ENCODE measurements around the gene TC2N.
"Not testable (repeated sequence)": the region's sequence is repeated elsewhere in the genome, so short reads cannot be mapped to it uniquely, and the experiment has no call there.

TC2N gene

GRCh38 chr14:91835197-91835919 is 32.0 kb downstream of the TC2N start:
- DNase-seq (ENCODE audit: low read depth in 2 of 2): no peak

- DNase-seq (ENCODE audit: low read depth in 2 of 2): no peak
Observed at GRCh38 chr14:91834571-91834970, 32.8 kb downstream of the TC2N start.

- no peak for DNase-seq (ENCODE audit: low read depth in 2 of 2)
Observed at GRCh38 chr14:91831337-91831736, 36.0 kb downstream of the TC2N start.

DNA sequence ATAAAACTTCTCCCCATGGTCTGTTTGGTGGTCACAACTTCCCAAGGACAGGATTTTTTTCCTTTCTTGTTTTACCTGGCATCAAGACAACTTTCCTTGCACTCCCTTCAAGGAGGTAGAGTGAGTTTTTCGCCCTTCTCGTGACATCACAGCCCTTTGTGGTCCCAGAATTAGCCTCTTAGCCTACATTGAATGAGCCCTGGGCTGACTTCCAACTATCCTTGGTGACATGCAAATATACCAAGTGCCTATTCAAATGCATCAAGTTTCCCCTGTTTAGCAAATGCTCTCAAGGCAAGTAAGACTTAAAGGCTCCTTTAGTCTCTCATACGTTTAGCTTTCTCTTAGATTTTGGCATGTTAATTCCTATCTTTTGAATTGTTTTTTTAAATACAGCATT is 36.6 kb downstream of the TC2N start:
- no peak for DNase-seq (ENCODE audit: low read depth in 2 of 2)

DNA sequence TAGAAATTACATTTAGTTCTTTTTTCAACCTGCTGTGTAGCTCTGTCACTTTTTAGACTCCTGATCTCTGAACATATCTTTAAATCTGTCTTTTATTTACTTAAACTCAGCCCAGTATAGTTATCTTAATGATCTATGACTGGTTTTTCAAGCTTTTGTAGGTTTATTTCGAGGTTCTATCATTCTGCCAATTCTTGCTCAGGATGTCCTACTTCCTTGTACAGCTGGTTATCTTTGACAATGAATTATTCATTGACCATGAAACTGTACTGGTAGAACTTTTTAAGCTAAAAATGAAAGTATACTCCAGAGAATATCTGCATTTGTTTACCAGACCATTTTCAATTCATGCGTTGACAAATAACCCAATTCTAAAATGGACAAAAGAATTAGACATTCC is 37.8 kb downstream of the TC2N start:
- no peak for DNase-seq (ENCODE audit: low read depth in 2 of 2)

GRCh38 chr14:91827746-91828145 is 39.6 kb downstream of the TC2N start:
- DNase-seq (ENCODE audit: low read depth in 2 of 2): no peak

DNA sequence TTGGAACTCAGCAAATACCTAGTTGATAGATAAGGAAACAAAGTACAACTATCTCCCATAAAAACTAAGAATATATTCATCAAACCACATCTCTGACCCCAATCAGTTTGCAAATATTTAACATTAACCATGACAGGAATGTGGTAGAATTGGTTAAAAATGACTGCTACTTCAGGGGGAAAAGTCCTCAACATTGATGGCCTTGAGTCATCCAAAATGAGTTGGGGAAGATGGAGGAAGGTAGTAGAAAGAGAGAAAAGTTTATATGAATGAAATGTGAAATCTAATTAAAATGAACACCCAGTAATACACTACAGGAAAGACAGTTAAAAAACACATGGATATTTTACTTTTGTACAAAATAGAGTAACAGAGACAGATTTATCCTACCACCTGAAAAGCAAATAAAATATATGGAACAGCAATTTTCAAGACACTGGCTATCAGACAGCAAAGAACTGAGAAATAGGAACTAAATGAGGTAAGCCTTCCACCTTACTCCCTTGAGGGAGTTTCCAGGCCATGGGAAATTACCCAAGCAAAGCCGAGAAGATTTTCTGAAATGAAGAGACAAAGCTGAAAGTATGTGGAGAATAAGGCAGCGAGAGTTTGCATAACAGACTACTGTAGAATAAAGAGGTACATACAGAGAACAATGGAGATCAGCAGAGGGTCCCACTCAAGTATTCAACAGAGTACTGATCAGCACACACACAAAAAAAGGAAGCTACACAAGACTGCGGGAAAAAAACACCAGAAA is 49.6 kb downstream of the TC2N start:
- no peak for DNase-seq (ENCODE audit: low read depth in 2 of 2)

DNA sequence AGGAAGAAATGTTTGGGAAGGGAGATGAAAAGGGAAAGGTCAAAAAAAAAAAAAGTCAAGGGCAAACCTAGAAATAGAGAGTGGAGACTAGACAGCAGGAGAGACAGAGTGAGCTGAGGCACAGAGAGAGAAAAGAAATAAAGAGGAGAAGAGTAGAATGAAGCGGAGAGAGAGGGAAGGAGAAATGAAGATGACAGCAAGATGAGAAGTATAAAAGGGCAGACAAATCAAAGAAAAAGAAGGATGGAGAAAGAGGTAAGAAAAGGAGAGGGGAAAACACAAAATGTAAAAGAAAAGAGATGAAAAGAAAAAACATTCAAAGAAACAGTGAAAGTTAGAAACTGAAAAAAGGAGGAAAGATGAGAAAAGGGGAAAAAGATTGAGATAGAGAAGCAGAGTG is 53.0 kb downstream of the TC2N start:
- no peak for DNase-seq (ENCODE audit: low read depth in 2 of 2)

DNA sequence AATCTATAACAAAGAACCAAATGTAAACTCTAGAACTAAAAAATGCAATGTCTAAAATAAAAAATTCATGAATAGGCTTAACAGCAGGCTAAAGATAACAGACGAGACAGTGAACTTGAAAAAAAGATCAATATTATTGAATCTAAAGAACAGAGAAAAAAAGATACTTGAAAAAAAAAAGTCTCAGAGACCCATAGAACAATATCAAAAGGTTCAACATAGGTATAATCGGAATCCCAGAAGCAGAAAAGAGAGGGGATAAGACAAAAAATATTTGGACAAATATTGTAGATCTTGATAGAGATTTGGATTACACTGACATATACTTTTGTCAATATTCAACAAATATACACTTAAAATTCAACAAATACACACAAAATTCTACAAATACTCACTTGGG is 56.6 kb downstream of the TC2N start:
- no peak for DNase-seq (ENCODE audit: low read depth in 2 of 2)

DNA sequence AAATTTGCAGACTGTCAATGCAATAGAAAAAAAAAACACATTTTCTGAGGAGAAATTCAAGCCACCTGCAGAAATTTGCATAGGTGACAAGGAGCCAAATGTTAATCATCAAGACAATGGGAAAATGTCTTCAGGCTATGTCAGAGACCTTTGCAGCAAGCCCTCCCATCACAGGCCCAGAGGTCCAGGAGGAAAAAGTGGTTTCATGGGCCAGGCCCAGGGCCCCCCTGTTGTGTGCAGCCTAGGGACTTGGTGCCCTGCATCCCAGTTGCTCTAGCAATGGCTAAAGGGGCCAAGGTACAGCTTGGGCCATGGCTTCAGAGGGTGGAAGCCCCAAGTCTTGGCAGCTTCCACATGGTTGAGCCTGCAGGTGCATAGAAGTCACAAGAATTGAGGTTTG is 60.6 kb downstream of the TC2N start:
- no peak for DNase-seq (ENCODE audit: low read depth in 2 of 2)

- DNase-seq (ENCODE audit: low read depth in 2 of 2): not testable (repeated sequence)
Observed at GRCh38 chr14:91806094-91806493, 61.2 kb downstream of the TC2N start.

DNA sequence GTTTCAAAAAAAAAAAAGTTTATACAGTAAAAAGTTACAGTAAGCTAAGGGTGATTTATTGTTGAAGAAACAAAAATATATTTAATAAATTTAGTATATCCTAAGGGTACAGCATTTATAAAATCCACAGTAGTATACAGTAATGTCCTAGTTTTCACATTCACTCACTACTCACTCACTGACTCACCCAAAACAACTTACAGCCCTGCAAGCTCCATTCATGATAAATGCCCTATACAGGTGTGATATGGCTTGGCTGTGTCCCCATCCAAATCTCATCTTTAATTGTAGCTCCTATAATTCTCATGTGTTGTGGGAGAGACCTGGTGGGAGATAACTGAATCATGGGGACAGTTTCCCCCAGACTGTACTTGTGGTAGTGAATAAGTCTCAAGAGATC is 61.7 kb downstream of the TC2N start:
- DNase-seq (ENCODE audit: low read depth in 2 of 2): no peak

DNA sequence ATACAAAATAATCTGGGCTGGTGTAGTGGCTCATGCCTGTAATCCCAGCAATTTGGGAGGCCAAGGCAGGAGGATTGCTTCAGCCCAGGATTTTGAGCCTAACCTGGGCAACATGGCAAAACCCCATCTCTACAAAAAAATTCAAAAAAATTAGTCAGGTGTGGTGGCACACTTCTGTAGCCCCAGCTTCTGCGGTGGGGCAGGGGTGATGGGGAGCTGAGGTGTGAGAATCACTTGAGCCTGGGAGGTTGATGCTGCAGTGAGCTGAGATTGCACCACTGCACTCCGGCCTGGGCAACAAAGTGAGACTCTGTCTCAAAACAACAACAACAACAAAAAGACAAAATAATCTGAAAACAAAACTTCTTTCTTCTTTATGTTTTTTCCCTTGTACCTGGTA is 66.0 kb downstream of the TC2N start:
- DNase-seq (ENCODE audit: low read depth in 2 of 2): no peak

- DNase-seq (ENCODE audit: low read depth in 2 of 2): no peak
Observed at GRCh38 chr14:91796617-91797347, 70.6 kb downstream of the TC2N start.

- DNase-seq (ENCODE audit: low read depth in 2 of 2): no peak
Observed at GRCh38 chr14:91793704-91794103, 73.6 kb downstream of the TC2N start.

DNA sequence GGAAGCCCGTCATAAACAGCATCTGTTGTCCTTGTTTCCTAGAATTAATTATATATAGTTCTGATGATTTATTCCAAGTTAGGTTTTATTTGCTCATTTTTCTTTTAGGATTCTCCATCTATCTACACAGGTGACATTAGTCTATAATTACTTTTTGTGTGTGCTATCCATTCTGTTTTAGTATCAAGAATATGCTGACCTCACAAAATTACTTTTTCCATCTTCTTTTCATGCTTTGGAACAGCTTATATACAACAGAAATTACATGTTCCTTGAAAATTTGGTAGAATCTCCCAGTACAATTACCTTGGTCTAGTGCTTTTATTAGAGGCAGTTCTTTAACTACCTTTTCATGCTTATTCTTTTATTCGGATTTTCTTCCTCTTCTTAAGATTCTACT is 81.1 kb downstream of the TC2N start:
- DNase-seq (ENCODE audit: low read depth in 2 of 2): no peak

DNA sequence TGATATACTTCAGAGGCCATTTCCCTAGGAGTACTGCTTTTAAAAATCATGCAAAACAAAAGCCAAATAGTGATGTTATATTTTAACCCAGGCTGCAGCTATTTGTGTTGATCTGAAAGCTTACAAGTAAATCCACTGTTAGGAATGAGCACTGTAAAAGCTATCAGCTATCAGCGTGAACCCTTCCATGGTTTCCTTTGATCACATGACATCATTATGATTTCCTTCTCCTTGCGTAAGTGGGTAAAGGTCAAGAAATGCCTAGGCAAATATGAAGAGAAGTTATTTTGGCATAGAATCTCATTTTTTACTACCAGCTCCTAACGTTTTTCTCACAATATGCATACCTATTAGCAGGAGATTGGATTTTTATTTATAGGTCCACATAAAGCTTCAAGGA is 86.9 kb downstream of the TC2N start:
- no peak for DNase-seq (ENCODE audit: low read depth in 2 of 2)

DNA sequence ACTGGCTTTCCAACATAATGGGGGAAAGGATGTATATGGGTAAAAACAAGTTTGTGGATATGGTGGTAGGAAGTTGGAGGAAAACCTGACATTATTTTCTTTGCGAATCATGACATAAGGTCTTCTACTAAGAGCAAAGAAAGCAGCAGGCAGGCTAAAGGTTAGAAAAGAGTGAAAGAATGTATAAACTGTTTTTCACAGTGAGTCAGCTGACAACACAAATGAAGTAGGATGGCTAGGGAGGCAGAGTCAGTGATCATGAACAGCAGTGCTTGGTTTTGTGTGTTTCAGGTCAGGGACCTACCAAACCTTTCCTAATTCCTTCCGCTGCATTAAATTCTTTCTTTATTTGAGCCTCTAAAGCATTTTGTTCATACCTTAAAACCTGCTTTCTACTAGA is 89.1 kb downstream of the TC2N start:
- DNase-seq (ENCODE audit: low read depth in 2 of 2): no peak

GRCh38 chr14:91774140-91775096 is 92.9 kb downstream of the TC2N start:
- DNase-seq (ENCODE audit: low read depth in 2 of 2): no peak

DNA sequence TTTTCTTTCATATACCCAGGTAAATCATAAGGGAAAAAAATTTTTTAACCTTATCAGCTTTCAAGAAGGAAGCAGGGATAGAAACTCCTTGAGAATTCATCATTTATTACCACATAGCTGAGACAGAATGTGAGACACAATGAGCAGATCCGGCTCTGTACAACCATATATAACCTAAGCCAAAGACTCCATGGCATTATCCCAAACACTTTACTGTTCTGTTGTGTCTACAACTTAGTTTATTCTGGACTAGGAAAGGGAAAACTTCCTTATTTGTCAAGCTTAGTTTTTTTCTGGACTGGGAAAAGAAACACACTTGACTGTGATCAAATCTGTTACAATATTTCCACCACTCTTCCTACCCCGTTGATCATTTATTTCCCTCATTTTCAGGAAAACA is 97.2 kb downstream of the TC2N start:
- no peak for DNase-seq (ENCODE audit: low read depth in 2 of 2)

GRCh38 chr14:91755570-91756295 is 111.6 kb downstream of the TC2N start:
- DNase-seq (ENCODE audit: low read depth in 2 of 2): no peak

All from stimulated activated CD4-positive, alpha-beta T cell treated with anti-CD3 and anti-CD28 coated beads, Interleukin-1b, Interleukin-23, amount 100 ng/mL, for 1 hour (primary cell).